Activated T-helper 17 cell treated with anti-CD3 and anti-CD28 coated beads, Interleukin-2, amount 50 U/mL, for 72 hours (primary cell): ENCODE results near the gene OLFM2. TPM values are rescaled to one million over a fixed set of nuclear protein-coding genes. Genes with fewer than 3 reads are reported as not detected.

ENCODE experiments used
- ATAC-seq: fragments of 150-1000 bp; cut with Tn5 transposase; replicated peaks from 2 replicates; pipeline ENCODE4 v1.10.0; 2021; ENCODE audit warnings: mild to moderate bottlenecking, moderate library complexity
- H3K27ac Mint-ChIP-seq: one replicate; pipeline ENCODE4 v1.8.0; 2022; ENCODE audit warnings: mixed read lengths
- H3K27me3 Mint-ChIP-seq: one replicate; pipeline ENCODE4 v1.8.0; 2022; ENCODE audit warnings: mixed read lengths
- H3K36me3 Mint-ChIP-seq: one replicate; pipeline ENCODE4 v1.8.0; 2022; ENCODE audit warnings: low read depth, mild to moderate bottlenecking, mixed read lengths
- H3K4me1 Mint-ChIP-seq: one replicate; pipeline ENCODE4 v1.8.0; 2022; ENCODE audit warnings: mixed read lengths
- H3K4me3 Mint-ChIP-seq: one replicate; pipeline ENCODE4 v1.8.0; 2022; ENCODE audit warnings: mild to moderate bottlenecking, mixed read lengths
- H3K9me3 Mint-ChIP-seq: one replicate; pipeline ENCODE4 v1.8.0; 2022; ENCODE audit warnings: mixed read lengths
- total RNA-seq, 2 donors: library from RNA; stranded (reverse); gene quantifications; one replicate each; pipeline ENCODE4 v1.2.3, GENCODE V29; 2022

OLFM2 gene
- total RNA-seq, 2 donors from 2014 or later = 1.6 to 7.4 TPM

- no peaks in the 10 kb centered on the region for H3K9me3 Mint-ChIP-seq
- ATAC-seq = no peak
- H3K27ac Mint-ChIP-seq = no peak overlapping the region
- H3K36me3 Mint-ChIP-seq = no peaks in the 10 kb centered on the region
- H3K4me3 Mint-ChIP-seq = no peak overlapping the region
- no peaks in the 10 kb centered on the region for H3K4me1 Mint-ChIP-seq
- H3K27me3 Mint-ChIP-seq = no peaks in the 10 kb centered on the region
Observed at GRCh38 chr19:9872618-9873242, 63.6 kb downstream of the OLFM2 start.

GRCh38 chr19:9871626-9872338 lies 64.5 kb downstream of the OLFM2 start:
- H3K9me3 Mint-ChIP-seq = no peaks in the 10 kb centered on the region
- H3K27me3 Mint-ChIP-seq = no peaks in the 10 kb centered on the region
- ATAC-seq = no peak
- no peaks in the 10 kb centered on the region for H3K4me1 Mint-ChIP-seq
- no peaks in the 10 kb centered on the region for H3K36me3 Mint-ChIP-seq
- H3K27ac Mint-ChIP-seq = no peak overlapping the region
- no peak overlapping the region for H3K4me3 Mint-ChIP-seq

DNA sequence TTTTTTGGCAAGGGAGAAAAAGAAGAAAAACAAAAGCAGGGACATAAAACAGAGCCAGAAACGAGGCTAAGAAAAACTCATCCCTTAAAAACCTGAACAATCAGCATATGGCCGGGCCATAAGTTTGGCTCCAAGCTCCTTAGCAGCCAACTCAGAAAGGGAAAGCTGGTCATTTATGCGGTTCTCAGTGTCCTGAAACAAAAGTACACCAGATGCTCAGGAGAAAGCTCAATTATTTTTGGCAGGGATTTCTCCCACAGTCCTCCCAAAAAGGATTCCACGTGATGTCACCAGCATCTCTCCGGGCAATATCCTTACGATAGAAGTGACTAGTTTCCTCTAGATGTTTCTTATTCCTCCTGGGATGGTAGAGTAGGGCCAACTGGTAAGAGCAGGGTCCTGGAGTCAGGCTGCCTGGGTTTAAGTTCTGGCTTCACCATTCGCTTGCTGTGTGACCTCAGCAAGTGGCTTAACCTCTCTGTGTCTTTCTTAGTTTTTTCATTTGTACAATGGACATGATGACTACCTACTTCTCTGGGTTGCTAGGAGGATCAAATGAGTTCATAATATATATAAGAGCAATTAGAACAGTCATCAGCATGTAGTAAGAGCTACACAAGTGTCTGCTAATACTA lies 67.2 kb downstream of the OLFM2 start:
- Mint-ChIP-seq H3K9me3 (no peaks in the 10 kb centered on the region), H3K27me3 (no peaks in the 10 kb centered on the region), H3K4me1 (peaks cover 10% of the 10 kb centered on the region), H3K27ac (no peak overlapping the region), H3K36me3 (no peaks in the 10 kb centered on the region), H3K4me3 (no peak overlapping the region)
- no peak for ATAC-seq

- Mint-ChIP-seq H3K4me3 (no peak overlapping the region), H3K9me3 (no peaks in the 10 kb centered on the region), H3K27me3 (no peaks in the 10 kb centered on the region), H3K4me1 (peaks cover 23% of the 10 kb centered on the region), H3K36me3 (no peaks in the 10 kb centered on the region), H3K27ac (peak overlapping the region; percentile 38)
- peak; percentile 55 for ATAC-seq
Observed at GRCh38 chr19:9865732-9866501, 70.4 kb downstream of the OLFM2 start.

DNA sequence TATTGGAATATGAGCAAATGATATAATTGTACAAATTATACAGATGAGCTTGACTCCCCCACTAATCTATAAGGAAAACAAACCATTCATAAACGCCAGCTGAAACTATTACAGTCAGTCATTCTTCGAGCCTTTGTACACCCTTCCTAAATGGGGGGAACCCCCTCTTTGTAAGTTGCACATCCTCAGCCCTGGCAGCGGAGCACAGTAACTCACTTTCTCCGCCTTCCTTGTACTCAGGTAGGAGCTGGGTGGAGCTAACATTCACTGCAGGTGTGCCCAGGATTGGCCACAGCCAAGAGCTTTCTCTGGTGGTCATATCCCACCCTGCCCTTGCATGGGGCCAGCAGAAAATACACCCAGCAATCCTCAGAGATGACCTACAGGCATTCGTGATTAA lies 72.6 kb downstream of the OLFM2 start:
- Mint-ChIP-seq H3K36me3 (no peaks in the 10 kb centered on the region), H3K9me3 (no peaks in the 10 kb centered on the region), H3K4me1 (peaks cover 32% of the 10 kb centered on the region), H3K4me3 (peak overlapping the region; percentile 91), H3K27ac (peak overlapping the region; percentile 97), H3K27me3 (no peaks in the 10 kb centered on the region)
- peak; percentile 68 for ATAC-seq

DNA sequence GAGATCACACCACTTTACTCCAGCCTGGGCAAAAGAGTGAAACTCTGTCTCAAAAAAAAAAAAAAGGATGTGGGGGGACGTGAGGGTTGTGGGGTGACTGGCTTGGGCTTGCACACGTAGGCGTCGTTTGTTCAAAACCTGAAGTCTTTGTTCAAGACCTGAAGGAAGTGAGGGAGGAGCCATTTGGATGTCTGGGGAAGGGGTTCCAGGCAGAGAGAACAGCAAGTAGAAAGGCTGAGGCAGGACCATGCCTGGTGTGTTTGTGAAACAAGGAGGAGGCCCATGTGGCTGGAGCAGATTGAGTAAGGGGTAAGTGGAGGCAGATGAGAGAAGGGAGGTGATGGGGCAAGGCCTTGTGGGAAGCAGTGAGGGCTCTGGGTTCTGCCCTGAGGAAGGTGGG lies 73.4 kb downstream of the OLFM2 start:
- H3K27me3 Mint-ChIP-seq = no peaks in the 10 kb centered on the region
- ATAC-seq = peak; percentile 62
- no peaks in the 10 kb centered on the region for H3K9me3 Mint-ChIP-seq
- peaks cover 41% of the 10 kb centered on the region for H3K4me1 Mint-ChIP-seq
- peak overlapping the region; percentile 91 for H3K4me3 Mint-ChIP-seq
- peak overlapping the region; percentile 97 for H3K27ac Mint-ChIP-seq
- no peaks in the 10 kb centered on the region for H3K36me3 Mint-ChIP-seq

GRCh38 chr19:9861503-9861902 lies 74.8 kb downstream of the OLFM2 start:
- peaks cover 49% of the 10 kb centered on the region for H3K4me1 Mint-ChIP-seq
- no peaks in the 10 kb centered on the region for H3K36me3 Mint-ChIP-seq
- peak overlapping the region; percentile 91 for H3K4me3 Mint-ChIP-seq
- ATAC-seq = no peak
- H3K9me3 Mint-ChIP-seq = no peaks in the 10 kb centered on the region
- peak overlapping the region; percentile 97 for H3K27ac Mint-ChIP-seq
- no peaks in the 10 kb centered on the region for H3K27me3 Mint-ChIP-seq

DNA sequence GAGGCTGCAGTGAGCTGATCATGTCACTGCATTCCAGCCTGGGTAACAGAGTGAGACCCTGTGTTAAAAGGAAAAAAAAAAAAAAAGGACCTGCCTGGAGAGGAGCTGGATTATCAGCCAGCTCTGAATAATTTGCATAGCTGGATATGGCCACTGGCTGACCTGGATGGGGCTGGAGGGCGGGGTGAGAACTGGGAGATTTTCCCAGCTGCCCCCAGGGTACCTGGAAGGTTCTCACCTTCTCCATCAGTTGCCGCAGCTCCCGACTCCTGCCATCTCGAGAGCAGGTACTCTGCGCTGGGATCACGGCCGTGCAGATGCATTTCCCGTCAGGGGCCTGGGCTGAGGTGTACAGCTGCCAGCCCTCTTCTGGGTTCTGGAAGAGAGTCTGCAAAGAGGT lies 75.9 kb downstream of the OLFM2 start:
- peaks cover 44% of the 10 kb centered on the region for H3K4me1 Mint-ChIP-seq
- no peaks in the 10 kb centered on the region for H3K36me3 Mint-ChIP-seq
- no peaks in the 10 kb centered on the region for H3K27me3 Mint-ChIP-seq
- H3K27ac Mint-ChIP-seq = peak overlapping the region; percentile 25
- ATAC-seq = no peak
- H3K4me3 Mint-ChIP-seq = no peak overlapping the region
- H3K9me3 Mint-ChIP-seq = no peaks in the 10 kb centered on the region

GRCh38 chr19:9858766-9859165 lies 77.5 kb downstream of the OLFM2 start:
- no peak for ATAC-seq
- Mint-ChIP-seq H3K4me1 (peaks cover 41% of the 10 kb centered on the region), H3K27ac (peak overlapping the region; percentile 91), H3K27me3 (no peaks in the 10 kb centered on the region), H3K4me3 (peak overlapping the region; percentile 77), H3K36me3 (peaks cover 4% of the 10 kb centered on the region), H3K9me3 (no peaks in the 10 kb centered on the region)

DNA sequence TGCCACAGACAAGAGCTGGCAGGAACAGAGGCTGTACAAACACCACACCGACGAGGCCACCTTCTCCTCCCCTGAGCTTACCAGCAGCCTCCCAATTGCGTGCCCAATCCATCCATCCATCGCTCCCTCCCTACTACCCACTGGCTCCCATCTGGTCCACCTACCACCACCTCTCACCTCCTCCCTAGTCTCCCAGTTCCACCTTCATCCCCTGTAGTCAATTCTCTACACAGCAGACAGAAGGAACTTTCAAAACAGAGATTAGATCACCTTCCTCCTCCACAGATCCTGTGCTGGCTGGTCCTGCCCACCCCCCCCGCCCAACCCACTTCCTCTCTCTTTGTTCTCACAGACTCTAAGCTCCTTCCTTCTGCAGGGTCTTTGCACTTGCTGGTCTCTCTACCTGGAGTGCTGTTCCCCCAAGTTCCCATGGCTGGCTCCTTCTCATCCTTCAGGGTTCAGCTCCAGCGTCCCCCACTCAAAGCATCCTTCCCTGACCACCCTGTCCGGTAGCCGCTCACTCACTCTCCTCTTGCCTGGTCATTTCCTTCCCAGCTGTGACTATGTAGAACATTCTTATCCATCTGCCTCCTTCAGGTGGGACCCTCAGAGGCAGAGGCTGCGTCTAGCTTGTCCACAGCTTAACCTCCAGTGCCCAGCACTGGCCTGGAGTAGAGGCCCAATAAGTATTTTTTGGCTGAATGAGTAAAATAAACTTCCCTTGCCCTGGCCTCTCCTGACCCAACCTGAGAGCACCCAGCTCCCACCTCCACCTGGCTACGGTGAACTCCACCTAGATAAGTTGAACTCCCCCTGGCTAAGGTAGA lies 78.2 kb downstream of the OLFM2 start:
- Mint-ChIP-seq H3K27ac (peak overlapping the region; percentile 91), H3K4me3 (peak overlapping the region; percentile 77), H3K9me3 (no peaks in the 10 kb centered on the region), H3K4me1 (peaks cover 38% of the 10 kb centered on the region), H3K36me3 (peaks cover 7% of the 10 kb centered on the region), H3K27me3 (no peaks in the 10 kb centered on the region)
- ATAC-seq = peak; percentile 80

GRCh38 chr19:9857076-9857721 lies 79.1 kb downstream of the OLFM2 start:
- H3K27ac Mint-ChIP-seq = peak overlapping the region; percentile 91
- peaks cover 33% of the 10 kb centered on the region for H3K4me1 Mint-ChIP-seq
- no peaks in the 10 kb centered on the region for H3K27me3 Mint-ChIP-seq
- ATAC-seq = no peak
- H3K36me3 Mint-ChIP-seq = peaks cover 7% of the 10 kb centered on the region
- no peaks in the 10 kb centered on the region for H3K9me3 Mint-ChIP-seq
- peak overlapping the region; percentile 77 for H3K4me3 Mint-ChIP-seq

- Mint-ChIP-seq H3K9me3 (no peaks in the 10 kb centered on the region), H3K4me1 (peaks cover 33% of the 10 kb centered on the region), H3K4me3 (peak overlapping the region; percentile 77), H3K36me3 (peaks cover 7% of the 10 kb centered on the region), H3K27me3 (no peaks in the 10 kb centered on the region), H3K27ac (peak overlapping the region; percentile 91)
- no peak for ATAC-seq
Observed at GRCh38 chr19:9856609-9857008, 79.7 kb downstream of the OLFM2 start.

- H3K36me3 Mint-ChIP-seq = peaks cover 7% of the 10 kb centered on the region
- H3K27ac Mint-ChIP-seq = peak overlapping the region; percentile 51
- H3K4me1 Mint-ChIP-seq = peaks cover 27% of the 10 kb centered on the region
- H3K27me3 Mint-ChIP-seq = no peaks in the 10 kb centered on the region
- H3K4me3 Mint-ChIP-seq = no peak overlapping the region
- no peaks in the 10 kb centered on the region for H3K9me3 Mint-ChIP-seq
- no peak for ATAC-seq
Observed at GRCh38 chr19:9854282-9854846, 82.0 kb downstream of the OLFM2 start.
